GM20000 (cell line): ENCODE data around the gene MAGI2.
"Not testable (repeated sequence)": the region's sequence is repeated elsewhere in the genome, so short reads cannot be mapped to it uniquely, and the experiment has no call there.

ENCODE experiments used
- DNase-seq: peaks from one replicate; pipeline ENCODE4 v3.0.0; 2012; ENCODE audit warnings: low spot score
- TF ChIP-seq, protein P1 (sequence below): IDR thresholded peaks from 2 replicates; pipeline ENCODE4 v1.5.1; 2012; ENCODE audit warnings: mild to moderate bottlenecking, control low read depth; ENCODE audit errors: extremely low read depth, missing control alignments

MAGI2 gene

GRCh38 chr7:78326189-78326588 is 1127.3 kb downstream of the MAGI2 start:
- no peak for DNase-seq
- TF ChIP-seq, protein P1, sequence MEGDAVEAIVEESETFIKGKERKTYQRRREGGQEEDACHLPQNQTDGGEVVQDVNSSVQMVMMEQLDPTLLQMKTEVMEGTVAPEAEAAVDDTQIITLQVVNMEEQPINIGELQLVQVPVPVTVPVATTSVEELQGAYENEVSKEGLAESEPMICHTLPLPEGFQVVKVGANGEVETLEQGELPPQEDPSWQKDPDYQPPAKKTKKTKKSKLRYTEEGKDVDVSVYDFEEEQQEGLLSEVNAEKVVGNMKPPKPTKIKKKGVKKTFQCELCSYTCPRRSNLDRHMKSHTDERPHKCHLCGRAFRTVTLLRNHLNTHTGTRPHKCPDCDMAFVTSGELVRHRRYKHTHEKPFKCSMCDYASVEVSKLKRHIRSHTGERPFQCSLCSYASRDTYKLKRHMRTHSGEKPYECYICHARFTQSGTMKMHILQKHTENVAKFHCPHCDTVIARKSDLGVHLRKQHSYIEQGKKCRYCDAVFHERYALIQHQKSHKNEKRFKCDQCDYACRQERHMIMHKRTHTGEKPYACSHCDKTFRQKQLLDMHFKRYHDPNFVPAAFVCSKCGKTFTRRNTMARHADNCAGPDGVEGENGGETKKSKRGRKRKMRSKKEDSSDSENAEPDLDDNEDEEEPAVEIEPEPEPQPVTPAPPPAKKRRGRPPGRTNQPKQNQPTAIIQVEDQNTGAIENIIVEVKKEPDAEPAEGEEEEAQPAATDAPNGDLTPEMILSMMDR: no peak

DNA sequence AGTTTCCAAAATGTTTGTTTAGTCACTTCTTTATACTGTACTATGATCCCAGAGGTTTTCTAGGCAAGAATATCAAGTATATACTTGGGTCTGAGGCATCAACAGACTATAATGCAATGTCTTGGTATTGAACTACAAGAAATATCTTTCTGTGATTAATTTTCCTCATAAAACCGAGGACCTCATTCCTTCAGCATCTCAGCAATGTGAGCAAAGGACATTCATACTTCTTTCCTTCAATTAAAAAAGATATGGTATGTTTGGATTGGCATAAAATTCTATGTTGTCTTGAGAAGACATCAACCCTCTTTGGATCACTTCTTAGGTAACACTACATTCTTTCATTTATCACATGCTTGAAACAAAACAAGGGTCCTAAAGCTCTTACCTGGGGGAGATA is 1130.3 kb downstream of the MAGI2 start:
- DNase-seq: no peak
- TF ChIP-seq, protein P1: no peak

DNA sequence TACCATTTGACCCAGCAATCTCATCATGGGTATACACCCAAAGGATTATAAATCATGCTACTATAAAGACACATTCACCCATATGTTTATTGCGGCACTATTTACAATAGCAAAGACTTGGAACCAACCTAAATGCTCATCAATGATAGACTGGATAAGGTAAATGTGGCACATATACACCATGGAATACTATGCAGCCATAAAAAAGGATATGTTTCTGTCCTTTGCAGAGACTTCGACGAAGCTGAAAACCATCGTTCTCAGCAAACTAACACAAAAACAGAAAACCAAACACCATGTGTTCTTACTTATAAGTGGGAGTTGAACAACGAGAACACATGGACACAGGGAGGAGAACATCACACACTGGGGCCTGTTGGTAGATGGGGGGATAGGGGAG is 1131.2 kb downstream of the MAGI2 start:
- DNase-seq: not testable (repeated sequence)

DNA sequence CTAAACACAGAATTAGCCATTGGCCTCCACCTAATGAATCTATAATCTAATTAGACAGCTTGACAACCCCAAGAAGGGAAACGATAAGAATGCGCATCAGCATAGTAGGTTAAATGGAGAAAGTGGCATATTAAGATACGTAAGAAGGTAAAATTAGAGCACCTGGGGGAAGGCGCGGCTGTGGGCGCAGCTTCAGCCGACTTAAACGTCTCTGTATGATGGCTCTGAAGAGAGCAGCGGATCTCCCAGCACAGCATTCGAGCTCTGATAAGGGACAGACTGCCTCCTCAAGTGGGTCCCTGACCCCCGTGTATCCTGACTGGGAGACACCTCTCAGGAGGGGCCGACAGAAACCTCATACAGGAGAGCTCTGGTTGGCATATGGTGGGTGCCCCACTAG is 1136.1 kb downstream of the MAGI2 start:
- DNase-seq: no peak
- TF ChIP-seq, protein P1: no peak

- TF ChIP-seq, protein P1: no peak
- DNase-seq: no peak
These were observed 1137.4 kb downstream of the MAGI2 start for GRCh38 chr7:78316110-78316509.

GRCh38 chr7:78315119-78315518 is 1138.3 kb downstream of the MAGI2 start:
- no peak for DNase-seq
- TF ChIP-seq, protein P1: no peak

- TF ChIP-seq, protein P1: no peak
- no peak for DNase-seq
These were observed 1142.3 kb downstream of the MAGI2 start for GRCh38 chr7:78311181-78311580.

GRCh38 chr7:78307892-78308291 is 1145.6 kb downstream of the MAGI2 start:
- TF ChIP-seq, protein P1: no peak
- DNase-seq: no peak
